UCSD-AML1 (cell line): Measurements from ENCODE around the gene DVL3.

Experiments
- DNase-seq: peaks from one replicate; lab custom pipeline; 2025; ENCODE audit not compliant: unreplicated experiment; lab: John Stamatoyannopoulos, UW

The DVL3 gene

DNA sequence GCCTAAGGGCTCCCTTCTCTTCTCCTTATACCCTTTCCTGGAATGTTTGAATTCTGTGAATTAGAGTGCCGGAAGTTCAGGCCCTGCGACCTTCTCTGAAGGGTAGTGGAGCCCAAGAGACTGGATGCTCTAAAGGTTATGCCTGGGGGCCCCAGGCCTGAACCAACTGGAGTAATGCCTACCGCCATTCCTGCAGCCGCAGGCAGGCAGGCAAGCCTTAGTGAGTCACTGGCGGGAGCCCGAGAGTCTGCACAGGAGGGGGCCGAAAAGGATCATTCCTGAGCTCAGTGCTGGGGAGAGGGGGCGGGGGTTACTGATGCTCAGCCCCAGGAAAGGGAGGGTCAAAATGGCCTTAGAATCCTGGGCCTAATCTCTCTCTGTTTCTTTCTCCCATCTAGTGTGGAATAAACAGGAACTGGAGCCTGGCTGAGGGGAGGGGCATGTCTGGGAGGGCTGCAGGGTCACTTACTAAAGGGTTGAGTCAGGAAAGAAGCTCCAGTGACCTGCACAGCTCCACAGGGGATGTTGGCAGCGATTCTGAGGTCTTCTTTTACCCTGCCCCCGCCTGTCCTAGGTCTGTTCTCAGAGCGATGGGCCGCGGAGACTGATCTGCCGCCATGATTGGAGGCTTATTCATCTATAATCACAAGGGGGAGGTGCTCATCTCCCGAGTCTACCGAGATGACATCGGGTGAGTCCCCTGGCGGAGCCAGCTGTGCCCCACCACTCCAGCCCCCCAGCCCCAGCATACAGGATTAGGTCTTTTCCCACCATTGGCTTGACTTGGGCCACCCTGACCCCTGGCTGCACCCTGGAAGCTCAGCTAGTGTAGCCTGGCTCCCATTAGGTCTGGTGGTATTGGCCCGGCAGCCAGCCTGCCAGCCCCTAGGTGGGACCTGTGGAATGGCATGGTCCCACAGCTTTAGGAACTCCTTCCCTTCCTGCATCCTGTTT, 21.5 kb downstream of the DVL3 start:
- DNase-seq: peak; percentile 49

DNA sequence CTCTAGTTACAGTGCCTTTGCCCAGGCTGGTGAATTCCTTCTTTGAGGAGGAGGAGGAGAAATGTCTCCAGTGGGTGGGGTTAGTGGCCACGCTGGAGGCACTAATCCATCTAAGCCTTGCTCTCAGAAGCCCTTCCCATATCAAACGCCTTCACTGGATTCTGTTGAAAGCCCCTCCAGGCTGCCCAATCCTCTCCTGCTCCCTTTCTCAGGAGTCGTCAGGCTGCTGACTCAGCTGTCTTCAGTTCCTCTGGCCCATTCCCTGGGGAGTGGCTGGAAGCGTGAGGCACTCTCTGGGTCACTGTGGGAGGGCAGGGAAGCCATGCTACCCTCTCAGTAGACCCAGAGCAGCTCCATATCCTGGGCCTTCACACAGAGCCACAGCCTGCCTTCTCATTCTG, 22.2 kb downstream of the DVL3 start:
- DNase-seq: no peak

DNA sequence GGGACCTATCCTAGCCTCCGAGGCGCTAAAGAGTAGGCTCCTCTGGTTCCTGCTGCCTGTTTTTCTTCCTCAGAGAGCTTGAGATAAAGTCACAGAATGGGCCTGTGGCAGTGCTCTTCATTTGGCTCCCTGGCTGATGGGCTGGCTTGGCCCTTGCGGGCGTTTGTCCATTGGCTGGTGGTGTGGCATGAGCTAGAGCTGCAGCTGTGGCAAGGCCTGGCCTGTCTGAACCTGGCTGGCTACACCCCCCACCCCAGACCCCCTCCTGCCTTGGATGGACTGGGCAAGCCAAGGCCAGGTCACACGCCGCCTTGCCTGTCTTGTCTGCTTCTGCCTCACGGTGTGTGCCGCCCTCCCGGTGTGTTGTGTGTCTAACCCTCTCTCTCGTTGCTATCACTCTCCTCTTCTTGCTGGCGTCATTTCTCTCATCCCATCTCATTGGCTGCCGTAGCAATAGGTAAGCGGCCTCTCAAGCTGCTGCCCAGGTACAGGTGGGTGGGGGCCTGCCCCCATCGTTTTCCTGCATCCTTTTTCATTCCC, 22.7 kb downstream of the DVL3 start:
- no peak for DNase-seq

DNA sequence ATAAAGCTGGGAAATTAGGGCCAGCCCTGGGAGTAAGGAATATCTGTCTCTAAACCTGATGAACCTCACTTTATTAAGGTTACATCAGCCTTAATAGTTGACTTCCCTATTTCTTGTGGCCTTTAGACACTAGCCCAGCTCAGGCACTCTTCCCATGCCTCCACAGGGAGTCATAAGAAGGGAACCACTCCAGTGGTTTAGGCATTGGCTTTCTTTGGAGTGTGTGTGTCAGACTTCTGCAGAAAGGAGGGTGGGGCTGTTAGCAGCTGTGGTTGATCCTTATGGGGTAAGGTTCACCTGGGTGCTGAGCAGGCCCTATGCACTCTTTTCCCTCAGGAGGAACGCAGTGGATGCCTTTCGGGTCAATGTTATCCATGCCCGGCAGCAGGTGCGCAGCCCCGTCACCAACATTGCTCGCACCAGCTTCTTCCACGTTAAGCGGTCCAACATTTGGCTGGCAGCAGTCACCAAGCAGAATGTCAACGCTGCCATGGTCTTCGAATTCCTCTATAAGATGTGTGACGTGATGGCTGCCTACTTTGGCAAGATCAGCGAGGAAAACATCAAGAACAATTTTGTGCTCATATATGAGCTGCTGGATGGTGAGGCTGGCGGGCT, 23.5 kb downstream of the DVL3 start:
- no peak for DNase-seq

DNA sequence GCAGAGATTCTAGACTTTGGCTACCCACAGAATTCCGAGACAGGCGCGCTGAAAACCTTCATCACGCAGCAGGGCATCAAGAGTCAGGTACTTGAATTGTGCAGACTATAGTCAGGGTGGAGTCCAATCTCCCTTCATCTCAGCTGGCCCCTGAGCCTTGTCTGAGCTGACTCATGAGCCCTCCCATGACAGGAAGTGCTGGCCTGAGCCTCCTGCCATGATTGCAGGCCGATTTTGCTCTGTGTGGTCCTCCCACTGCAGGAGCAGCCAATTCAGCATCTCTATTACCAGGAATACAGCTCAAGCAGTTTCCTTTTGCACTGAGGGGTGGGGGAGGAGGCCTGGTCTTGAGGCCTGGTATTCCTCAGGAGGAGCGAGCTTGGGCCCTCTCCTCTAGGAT, 25.0 kb downstream of the DVL3 start:
- DNase-seq: no peak

DNA sequence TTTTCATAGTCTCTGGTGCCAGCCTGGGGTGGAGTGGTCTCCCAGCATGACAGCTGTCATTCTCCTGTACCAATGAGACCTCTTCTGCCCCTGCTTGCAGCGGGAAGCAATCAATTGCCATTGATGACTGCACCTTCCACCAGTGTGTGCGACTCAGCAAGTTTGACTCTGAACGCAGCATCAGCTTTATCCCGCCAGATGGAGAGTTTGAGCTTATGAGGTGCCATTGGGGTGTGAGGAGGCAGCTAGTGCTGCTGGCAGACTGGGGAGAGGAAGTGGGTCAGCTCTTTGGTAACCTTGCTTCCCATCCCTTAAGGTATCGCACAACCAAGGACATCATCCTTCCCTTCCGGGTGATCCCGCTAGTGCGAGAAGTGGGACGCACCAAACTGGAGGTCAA, 26.4 kb downstream of the DVL3 start:
- no peak for DNase-seq

DNA sequence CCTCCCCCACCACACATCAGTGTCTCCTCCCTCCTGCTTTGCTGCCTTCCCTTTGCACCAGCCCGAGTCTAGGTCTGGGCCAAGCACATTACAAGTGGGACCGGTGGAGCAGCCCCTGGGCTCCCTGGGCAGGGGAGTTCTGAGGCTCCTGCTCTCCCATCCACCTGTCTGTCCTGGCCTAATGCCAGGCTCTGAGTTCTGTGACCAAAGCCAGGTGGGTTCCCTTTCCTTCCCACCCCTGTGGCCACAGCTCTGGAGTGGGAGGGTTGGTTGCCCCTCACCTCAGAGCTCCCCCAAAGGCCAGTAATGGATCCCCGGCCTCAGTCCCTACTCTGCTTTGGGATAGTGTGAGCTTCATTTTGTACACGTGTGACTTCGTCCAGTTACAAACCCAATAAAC, 28.5 kb downstream of the DVL3 start:
- no peak for DNase-seq

DNA sequence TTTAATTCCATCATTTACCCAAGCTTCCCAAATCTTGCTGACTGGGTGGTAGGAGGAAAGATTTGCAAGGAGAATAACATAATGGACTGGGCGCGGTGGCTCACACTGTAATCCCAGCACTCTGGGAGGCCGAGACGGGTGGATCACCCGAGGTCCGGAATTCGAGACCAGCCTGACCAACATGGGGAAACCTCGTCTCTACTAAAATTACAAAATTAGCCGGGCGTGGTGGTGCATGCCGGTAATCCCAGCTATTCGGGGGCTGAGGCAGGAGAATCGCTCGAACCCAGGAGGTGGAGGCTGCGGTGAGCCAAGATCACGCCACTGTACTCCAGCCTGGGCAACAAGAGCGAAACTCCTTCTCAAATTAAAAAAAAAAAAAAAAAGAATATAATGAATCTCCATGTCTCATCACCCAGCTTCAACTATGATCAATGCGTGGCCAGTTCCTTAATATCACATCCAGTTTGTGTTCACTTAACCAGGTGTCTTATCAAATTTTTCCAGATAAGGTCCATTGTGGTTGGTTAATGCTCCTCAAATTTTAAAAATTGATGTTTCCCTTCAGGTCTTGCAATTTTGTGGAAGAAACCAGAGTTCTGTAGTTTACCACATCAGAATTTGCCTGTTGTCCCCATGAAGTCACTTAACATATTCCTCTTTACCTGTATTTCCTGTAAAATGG, 29.5 kb downstream of the DVL3 start:
- DNase-seq: no peak

DNA sequence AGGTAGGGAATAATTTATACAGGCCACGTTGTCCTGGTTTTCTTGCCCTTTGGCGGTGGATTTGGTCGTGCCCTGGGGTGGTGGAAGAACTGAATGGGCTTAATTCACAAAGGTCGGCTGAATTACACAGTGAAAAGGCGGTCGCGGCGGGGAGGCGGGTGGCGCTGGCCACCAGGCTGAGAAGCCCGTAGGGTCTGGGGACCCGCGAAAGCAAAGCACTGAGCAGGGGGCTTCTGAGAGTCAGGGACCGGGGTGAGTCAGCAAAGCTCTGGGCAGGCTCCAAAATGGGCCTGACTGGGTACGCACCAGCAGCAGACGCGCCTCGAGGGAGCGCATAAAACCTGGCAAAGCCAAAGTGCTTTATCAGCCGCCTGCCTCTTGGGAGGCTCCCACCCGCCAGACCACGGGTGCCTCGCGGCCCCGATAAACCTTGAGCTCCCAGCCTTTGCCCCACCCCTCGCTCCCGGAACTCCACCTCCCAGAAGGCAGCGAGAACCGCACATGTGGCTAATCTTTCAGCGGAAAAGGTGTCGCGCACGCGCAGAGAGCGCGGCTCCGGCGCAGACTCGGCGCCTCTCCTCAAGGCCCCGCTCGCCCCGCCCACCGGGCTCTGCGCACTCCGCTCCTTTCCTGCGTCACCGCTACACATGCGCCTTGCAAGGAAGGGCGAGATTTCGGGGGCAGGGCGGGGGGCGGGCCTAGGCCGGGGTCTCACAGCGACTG, 30.4 kb downstream of the DVL3 start:
- DNase-seq: peak; percentile 100

DNA sequence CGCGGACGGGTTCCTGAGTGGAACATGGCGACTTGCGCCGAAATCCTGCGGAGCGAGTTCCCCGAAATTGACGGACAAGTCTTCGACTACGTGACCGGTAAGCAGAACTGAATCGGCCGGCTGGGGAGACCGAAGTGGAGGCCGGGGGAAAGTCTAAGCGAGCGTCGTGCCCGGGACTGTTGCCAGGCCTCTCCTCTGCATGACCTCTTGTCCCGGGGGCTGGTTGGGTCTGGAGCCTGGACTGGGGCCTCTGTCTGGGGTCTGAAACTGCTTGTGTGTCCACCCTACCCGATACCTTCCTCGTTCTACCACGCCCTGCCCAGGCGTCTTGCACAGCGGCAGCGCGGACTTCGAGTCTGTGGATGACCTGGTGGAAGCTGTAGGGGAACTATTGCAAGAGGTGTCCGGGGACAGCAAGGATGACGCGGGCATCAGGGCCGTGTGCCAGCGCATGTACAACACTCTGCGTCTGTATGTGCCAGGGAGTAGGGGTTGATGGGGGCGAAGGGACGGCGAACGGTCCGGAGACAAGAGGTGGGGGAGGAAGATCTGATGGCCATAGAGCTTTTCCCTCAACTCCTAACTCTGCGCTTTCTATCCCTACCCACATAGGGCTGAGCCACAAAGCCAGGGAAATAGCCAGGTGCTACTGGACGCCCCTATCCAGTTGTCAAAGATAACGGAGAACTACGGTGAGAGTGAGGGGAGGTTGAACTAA, 31.2 kb downstream of the DVL3 start, which contains the start of gene ABCF3:
Gene ABCF3 (plus strand): TSS at position 16 of the 718 bp plus-strand sequence. CDS start 9 bp downstream, at position 25.
- no peak for DNase-seq

DNA sequence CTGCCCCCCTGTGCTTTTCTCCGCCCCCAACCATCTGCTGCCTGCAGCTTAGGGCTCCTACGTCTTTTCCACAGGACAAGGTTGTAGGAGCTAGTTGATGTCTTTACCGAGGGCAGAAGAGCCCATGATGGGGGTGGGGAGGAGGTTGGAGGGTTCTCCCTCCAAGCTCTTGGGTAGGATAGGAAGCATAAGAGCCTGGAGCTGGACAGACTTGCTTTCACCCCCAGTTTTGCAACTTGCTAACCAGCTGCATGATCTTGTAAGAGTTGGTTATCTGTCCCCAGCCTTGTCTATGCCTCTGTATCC, 31.7 kb downstream of the DVL3 start:
- no peak for DNase-seq

DNA sequence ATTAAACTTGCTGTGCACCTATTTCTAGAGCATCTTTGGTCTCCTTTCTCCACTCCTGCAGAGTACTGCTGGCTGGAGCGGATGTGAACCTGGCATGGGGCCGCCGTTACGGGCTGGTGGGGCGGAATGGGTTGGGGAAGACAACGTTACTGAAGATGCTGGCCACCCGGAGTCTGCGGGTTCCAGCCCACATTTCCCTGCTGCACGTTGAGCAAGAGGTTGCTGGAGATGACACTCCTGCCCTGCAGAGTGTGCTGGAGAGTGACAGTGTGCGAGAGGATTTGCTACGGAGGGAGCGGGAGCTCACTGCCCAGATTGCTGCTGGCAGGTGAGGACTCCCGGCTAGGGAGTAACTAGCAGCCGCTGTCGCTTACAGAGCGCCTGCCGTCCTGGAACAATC, 32.9 kb downstream of the DVL3 start:
- DNase-seq: no peak

DNA sequence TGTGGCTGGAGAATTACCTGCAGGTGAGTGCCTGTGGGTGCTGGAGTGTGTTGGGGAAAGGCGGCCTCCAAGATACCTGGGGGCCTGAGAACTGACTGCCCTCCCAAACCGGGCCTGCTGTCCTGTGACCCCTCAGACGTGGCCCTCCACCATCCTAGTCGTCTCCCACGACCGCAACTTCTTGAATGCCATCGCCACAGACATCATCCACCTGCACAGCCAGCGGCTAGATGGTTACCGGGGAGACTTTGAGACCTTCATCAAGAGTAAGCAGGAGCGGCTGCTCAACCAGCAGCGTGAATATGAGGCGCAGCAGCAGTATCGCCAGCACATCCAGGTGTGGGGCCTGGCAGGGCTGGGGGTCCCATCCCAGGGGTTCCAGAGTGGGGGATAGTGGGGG, 34.2 kb downstream of the DVL3 start:
- DNase-seq: no peak

DNA sequence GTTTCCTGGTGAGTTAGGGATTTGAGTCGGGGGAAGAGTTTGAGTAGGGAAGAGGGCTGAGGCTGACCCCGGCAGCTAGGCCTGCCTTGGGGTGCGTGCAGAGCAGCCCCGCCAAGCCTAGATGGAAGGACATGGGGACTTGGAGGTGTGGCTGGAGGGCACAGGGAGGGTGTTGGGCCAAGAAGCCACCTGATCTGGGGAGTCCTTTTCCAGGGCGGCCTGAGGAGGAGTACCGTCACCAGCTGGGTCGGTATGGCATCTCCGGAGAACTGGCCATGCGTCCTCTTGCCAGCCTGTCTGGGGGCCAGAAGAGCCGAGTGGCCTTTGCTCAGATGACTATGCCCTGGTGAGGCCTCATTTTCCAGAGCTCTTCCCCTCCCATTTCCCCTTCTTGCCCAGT, 37.7 kb downstream of the DVL3 start:
- DNase-seq: no peak

DNA sequence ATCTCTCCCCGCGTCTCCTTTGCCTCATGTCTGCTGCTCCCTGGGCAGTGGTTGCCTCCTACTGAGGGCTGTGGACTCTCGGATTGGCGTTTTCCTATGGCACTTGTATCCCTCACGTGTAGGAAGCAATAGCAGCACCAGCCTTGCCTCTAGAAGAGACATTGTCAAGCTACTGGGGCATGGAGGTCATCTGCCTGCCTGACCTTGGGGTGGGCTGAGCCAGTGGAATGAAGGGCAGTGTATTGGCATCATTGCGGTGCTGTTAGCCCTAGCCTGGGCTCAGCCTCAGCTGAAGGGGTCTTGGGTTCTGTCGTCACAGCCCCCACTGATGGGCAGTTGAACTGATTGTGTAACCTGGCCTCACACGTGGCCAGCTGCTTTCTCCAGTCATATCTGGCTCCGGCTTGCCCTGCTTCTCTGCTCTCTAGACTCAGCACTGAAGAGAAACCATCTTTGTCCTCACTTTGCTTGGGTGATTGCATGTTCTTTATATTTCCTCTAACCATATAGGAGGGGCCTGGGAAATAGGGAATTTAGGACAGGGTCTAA, 38.9 kb downstream of the DVL3 start:
- no peak for DNase-seq

DNA sequence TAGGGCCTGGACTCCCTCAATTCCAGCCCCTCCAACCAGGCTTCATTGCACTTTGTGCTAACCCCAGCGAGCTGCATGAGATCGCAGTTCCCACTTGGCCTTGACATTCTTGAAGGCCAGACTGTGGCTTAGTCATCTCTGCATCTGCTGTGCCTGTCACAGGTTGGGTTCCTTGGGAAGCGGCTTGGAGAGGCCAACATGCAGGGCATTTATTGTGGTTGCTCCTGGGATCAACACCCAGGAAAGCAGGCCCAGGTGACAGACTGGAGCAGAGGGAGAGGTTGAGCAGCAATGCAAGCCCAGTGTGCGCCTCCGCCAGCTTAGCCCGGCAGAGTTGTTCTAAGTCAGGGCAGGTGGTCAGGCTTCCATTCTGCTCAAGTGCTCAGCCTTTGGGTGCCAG, 41.4 kb downstream of the DVL3 start:
- DNase-seq: no peak

DNA sequence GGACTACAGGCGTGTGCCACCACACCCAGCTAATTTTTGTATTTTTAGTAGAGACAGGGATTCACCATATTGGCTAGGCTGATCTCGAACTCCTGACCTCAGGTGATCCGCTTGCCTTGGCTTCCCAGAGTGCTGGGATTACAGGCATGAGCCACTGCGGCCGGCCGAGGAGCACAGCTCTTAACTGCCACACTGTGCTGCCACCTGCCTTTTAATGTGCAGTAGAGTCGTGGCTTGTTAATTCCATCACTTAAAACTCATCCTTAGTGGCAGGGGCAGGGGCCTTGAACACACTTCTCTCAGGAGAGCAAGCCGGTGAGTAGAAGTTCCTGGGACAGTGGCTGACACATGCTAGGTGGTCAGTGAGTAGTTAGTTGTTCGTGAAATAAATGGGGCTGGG, 43.3 kb downstream of the DVL3 start:
- no peak for DNase-seq

DNA sequence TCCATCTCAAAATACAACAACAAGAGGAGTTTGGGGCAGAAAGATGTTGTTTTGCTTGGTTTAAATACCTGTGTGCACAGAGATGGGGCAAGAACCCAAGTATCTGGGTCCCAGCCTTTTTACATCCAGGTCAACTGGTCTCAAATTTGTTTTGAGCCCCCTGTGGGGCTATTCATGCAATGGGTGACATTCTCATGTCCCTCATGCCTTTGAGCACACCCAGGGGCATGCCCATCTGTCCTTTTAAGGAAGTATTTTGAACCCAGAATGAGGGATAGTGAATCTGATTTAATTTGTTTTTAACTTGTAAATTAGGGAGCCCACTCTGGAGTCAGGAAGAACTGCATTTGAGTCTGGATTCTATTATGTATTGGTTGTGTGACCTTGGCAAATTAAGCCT, 45.6 kb downstream of the DVL3 start:
- DNase-seq: no peak

DNA sequence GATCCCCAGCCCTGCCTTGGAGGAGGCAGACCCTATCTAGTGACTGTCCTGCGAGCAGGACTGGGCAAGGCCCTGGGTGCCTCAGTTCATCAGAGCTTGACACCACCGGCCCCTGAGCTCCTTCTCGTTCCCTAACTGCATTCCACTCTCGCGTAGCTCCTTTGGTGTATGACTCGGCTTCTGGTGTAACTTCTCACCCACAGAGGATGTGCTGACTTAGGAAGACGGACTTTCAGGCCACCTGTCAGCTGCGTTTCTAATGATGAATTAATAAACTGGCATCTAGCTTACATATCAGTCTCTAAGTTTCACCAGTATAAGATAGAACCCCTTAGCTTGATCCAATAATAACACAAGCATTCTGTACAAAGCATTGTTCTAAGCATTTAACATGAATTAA, 48.3 kb downstream of the DVL3 start:
- DNase-seq: no peak
